ENCODE results near the gene UBAC2.
"Not testable (repeated sequence)": the region's sequence is repeated elsewhere in the genome, so short reads cannot be mapped to it uniquely, and the experiment has no call there.

Gene UBAC2

DNA sequence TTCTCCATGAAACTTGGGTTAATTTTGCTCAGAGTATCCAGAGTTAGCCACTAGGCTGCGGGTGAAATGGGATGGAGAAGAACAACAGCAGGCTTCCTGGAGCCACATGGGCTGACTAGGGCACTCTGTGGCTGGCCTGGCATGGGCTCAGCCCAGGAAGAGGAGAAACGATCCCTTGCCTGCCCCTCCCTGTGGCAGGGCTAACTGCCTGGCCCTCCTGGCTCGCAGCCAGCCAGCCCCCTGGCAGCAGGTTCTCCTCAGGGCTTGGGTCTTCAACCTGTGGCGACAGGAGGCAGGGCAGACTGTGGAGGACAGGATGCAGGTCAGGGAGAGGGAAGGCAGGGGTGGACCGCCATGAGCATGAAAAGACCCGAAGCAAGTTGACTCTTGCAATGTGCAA lies 185.3 kb downstream of the UBAC2 start:
- no peak for DNase-seq (ENCODE audit: low read depth)
- TF ChIP-seq, protein P1, sequence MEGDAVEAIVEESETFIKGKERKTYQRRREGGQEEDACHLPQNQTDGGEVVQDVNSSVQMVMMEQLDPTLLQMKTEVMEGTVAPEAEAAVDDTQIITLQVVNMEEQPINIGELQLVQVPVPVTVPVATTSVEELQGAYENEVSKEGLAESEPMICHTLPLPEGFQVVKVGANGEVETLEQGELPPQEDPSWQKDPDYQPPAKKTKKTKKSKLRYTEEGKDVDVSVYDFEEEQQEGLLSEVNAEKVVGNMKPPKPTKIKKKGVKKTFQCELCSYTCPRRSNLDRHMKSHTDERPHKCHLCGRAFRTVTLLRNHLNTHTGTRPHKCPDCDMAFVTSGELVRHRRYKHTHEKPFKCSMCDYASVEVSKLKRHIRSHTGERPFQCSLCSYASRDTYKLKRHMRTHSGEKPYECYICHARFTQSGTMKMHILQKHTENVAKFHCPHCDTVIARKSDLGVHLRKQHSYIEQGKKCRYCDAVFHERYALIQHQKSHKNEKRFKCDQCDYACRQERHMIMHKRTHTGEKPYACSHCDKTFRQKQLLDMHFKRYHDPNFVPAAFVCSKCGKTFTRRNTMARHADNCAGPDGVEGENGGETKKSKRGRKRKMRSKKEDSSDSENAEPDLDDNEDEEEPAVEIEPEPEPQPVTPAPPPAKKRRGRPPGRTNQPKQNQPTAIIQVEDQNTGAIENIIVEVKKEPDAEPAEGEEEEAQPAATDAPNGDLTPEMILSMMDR (conservative IDR thresholded peaks at IDR 0.05; ENCODE audit: low read length): no peak
- no peak overlapping the region for H3K4me3 ChIP-seq (ENCODE audit: low read length)

DNA sequence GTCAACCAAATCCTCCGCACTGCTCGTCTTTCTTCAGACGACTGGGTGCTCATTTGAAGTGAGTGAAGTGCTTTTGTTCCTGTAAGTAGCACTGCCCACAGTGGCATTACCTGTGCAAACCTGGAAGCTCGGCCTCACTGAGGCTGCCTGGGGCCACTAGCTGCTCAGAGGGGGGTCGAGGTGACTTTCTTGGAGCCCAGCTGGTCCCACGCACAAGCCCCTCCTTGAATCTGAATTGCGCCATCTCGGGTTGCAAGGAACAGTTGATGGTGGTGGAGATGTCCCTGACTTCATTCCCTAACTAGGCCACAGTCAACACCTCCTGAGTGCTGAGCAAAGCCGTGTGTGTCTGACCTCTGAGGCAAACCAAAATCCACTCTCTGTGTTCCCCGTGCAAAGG lies 185.8 kb downstream of the UBAC2 start:
- TF ChIP-seq, protein P1 (conservative IDR thresholded peaks at IDR 0.05; ENCODE audit: low read length): no peak
- DNase-seq (ENCODE audit: low read depth): no peak
- no peak overlapping the region for H3K4me3 ChIP-seq (ENCODE audit: low read length)

DNA sequence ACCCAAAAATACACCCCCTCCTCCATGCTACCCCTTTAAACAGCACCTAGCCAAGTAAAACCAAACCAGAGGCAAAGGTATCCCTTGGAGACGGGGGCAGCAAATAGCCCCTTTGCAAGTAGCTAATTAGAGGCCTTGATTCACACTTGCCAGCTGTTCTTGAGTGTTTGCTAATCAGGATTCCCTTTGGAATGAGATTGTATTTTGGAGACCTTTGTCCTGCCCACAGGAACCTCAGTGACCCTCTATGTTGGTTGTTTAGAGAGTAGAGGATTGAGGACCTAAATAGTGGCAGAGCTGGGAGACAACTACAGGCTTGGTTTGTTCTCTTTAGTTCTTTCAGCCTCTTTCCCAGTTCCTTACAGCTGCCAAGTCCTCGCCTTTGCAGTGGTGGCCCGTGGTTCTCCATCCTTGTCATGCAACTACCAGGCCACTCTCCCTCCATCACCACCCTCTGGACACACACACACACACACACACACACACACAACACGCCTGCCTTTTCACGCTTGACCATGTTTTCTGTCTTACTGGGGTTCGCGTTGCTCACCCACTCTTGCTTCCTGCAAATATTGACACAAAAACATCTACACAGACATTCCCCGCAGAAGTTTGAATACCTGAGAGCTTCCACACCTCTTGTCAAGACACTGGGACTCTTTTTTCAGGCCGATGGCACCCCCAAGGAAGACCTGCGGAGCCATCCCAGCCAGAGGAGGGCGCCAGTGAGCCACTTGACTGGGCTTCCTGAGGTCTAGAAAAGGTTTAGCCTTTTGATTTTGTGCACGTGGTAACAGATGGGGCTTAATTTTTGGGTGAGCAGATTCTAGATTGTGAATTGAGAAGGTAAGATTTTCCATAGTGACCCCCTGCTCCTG lies 186.5 kb downstream of the UBAC2 start:
- H3K4me3 ChIP-seq (ENCODE audit: low read length): no peak overlapping the region
- TF ChIP-seq, protein P1 (conservative IDR thresholded peaks at IDR 0.05; ENCODE audit: low read length): peak; percentile 52
- DNase-seq (ENCODE audit: low read depth): no peak

DNA sequence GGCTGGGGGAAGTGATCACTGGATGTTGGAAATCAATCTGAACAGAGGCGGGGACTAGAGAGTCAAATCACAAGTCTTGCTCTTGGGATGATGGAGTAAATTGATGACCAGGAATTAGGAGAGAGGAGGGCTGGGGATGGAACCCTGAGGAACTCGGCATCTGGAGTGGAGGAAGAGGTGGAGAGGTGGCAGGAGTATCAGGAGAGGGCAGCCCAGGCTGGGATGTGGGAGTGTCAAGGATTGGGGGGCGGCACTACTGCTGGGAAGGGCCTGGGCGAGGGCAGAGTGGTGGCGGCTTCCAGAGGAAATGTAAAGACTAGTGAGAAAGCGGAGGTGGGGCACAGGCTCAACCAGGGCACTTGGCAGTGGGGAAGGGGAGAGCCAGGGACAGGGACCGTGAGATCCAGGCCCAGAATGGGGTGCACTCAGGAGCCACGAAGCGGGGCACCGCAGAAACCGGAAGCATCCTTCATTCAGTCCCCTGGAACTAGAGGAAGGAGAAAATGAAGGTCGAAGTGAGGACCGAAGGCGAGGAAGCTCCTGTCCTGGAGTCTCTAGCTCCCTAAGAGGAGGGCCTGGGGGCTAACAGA lies 187.8 kb downstream of the UBAC2 start:
- H3K4me3 ChIP-seq (ENCODE audit: low read length): no peak overlapping the region
- TF ChIP-seq, protein P1 (conservative IDR thresholded peaks at IDR 0.05; ENCODE audit: low read length): no peak
- DNase-seq (ENCODE audit: low read depth): no peak

- not testable (repeated sequence) for DNase-seq (ENCODE audit: low read depth)
These were observed 188.4 kb downstream of the UBAC2 start for GRCh38 chr13:99389094-99389493.

GRCh38 chr13:99389520-99390304 lies 189.1 kb downstream of the UBAC2 start:
- TF ChIP-seq, protein P1 (conservative IDR thresholded peaks at IDR 0.05; ENCODE audit: low read length): no peak
- no peak for DNase-seq (ENCODE audit: low read depth)
- H3K4me3 ChIP-seq (ENCODE audit: low read length): no peak overlapping the region

More at GRCh38 chr13:99389094-99389493, 188.4 kb downstream of the UBAC2 start:
- not testable (repeated sequence) for H3K4me3 ChIP-seq (ENCODE audit: low read length)

DNA sequence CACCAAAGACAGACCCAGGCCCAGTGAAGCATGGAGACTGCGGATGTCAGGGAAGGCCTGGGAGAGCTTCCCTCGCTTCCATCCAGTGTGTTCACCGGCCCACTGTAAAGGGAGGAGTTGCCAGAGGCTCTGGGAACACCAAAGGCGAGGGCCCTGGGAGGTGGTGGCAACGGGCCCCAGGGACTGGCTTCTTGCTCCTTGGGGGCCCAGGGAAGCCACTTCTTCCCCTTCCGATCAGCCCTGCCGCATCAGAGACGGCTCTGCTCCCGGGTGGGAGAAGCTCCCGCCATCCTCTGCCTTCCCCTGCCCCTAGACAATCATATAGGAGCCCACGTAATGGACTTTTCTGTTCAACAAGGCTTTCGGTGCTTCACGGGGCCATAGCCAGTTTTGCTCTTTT lies 189.9 kb downstream of the UBAC2 start:
- TF ChIP-seq, protein P1 (conservative IDR thresholded peaks at IDR 0.05; ENCODE audit: low read length): no peak
- no peak for DNase-seq (ENCODE audit: low read depth)
- no peak overlapping the region for H3K4me3 ChIP-seq (ENCODE audit: low read length)

Measured in AG10803 (cell line).